Measurements from ENCODE around the gene GLIS1.
A peak's percentile ranks its signal among the peaks of the same experiment; 100 is the strongest.

GLIS1 gene

DNA sequence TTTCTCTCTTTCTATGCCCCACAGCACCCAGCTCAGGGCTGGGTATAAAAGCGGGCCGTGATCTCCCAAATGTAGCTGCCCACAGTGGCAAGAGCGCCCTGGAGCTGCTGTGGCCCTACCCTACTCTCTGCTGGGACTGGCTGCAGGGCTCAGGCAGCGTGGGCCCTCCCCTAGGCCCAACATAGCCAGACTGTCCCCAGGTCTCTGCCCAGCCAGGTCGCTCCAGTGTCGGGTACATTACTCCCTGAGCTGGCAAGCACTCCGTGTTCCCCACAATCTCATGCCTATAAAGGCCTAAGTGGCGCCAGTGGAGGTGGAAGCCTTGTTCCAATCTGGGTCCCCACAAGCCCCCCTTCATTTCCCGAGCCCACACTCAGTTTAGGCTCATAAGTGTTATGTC lies 66.2 kb downstream of the GLIS1 start:
- no peak for DNase-seq

DNA sequence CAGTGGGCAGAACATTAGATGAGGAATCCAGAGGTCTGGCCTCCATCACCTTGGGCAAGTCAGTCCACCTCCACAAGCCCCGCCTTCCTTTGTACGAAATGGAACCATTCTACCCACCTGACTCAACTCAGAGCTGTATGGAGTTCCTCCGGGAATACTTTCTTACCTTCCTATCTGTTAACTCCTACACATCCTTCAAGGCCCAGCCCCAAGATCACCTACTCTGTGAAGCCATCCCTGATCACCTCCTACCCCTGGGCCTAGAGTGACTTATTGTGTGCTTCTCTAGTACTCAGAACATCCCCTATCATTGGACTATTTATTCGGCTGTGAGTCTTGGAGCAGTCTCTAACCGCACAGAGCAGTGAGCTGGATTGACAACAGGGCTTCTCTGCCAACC lies 66.7 kb downstream of the GLIS1 start:
- no peak for DNase-seq

DNA sequence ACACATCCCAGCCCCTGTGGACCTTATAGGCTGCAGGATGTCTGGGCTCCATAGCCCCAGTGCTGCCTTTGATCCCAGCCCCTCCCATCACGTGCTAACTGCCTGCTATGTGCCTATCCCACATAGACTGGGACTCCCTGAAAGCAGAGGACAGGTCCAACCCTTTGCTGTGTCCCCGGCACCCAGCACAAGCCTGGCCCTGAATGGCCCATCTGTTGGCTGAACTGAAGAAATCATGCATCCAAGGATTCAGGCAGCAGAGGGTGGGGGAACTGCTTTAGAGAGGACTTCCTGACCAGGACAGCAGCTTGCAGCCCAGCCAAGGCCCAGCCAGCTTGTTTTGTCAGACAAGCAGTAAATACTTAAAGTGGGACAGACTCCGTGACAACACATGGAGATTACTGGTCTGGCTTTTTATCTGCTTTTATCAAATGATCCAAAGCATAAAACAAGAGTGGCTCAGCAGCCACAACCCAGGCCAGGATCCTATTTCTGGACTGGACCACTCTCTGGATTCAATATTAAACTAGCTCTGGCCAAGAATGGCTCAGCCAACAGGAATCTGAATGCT lies 69.3 kb downstream of the GLIS1 start:
- DNase-seq: peak; percentile 35

DNA sequence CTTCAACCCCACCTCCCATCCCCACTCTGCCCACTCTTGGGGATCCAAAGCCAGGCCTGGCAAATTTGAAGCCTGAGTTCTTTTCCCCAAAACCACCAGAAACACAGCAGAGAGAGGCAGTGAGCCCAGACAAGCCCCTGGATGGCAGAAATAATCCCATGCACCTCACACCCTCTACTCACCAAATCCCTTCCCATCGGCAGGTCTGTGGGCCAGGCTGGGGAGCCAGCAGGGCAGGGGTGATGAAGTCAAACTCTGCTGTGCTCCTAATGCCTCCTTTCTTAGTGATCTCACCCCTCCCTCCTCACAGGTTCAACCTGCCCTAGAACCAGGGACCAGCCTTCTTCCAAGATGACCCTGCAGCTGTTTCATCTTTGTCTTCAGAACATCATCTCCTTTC lies 72.4 kb downstream of the GLIS1 start:
- DNase-seq: no peak

DNA sequence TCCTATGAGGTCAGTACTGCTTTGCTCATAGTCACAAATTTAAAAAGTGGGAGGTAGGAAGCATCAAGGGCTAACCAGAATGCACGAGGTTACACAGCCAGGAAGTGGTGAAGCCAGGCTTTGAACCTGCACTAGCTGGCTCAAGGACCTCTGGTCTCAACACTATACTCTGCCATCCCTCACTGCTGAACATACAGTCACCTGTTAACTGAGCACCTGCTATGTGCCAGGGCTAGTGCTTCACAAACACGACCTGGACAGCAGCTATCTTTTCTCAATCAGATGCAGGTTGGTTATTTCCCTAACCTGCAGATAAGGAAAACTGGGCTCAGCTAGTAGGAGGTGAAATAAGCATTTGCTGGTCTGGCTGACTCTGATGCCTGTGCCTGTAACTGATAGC lies 73.0 kb downstream of the GLIS1 start:
- DNase-seq: no peak

DNA sequence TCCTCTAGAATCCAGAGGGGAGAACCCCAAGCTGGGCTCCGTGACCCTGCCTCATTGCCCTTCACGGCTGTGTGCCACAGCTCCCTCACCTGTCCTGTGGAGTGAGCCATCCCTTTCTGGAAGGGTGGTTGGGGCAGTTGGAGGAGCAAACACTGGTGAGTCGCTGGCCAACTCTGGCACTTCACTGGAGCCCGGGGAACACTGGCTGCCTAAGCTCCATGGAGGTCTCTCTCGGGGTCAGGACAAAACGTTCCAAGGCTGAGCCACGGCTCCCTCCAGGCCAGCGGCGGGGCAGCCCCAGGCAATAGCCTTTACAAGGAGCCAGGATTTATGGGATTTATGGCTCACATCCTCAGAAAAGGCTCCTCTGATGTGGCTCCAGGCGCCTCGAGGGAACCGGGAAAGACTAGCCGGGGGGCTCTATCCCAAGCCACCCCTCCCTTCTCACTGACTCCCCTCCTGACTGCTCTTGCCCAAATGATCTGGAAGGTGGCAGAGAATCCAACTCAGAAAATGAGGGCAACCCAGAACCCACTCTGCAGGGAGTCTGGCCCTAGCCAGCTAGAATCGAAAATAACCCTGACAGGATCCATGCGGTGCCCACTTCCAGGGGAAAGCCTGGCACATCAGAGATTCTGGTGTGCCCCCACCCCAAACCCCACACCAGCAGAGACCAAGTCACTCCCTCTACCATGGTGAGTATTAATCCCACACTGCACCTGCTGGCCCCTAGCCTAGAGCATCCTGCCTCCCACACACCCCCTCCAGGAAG lies 75.2 kb downstream of the GLIS1 start:
- DNase-seq: no peak

DNA sequence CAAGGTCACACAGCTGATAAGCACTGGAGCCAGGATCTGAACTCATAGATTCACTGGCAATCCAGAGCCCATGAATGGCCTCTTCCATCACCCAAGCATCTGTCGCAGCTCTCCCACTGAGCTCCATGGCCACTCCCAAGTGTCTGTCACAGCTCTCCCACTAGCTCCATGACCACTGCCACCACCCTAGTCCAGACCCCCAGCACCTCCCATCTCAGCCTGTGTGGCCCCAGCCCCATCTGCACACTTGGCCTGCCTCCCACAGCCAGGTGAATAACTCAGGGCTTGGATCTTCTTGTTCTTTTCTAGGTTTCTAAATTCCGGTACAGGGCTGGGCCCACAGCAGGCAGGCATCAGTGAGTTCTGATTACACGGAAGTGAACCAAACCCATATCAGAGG lies 76.0 kb downstream of the GLIS1 start:
- no peak for DNase-seq

DNA sequence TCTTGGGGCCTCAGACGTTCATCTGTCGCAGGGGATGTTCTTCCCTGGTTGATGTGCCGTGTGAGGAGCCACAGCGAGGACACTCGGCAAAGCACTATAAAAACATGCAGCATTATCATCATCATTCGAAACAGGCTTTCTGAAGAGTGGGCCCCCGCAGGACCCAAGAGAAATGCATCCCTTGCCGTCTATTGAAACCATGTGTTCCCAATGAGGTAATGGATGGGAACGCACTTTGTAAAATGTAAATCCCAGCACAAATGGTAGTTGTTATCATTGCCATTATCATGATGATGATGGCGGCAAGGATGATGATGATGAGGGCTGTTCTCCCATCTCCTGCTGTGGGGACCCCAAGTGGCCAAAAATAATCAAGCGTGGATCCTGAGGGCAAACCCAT lies 76.8 kb downstream of the GLIS1 start:
- DNase-seq: no peak

DNA sequence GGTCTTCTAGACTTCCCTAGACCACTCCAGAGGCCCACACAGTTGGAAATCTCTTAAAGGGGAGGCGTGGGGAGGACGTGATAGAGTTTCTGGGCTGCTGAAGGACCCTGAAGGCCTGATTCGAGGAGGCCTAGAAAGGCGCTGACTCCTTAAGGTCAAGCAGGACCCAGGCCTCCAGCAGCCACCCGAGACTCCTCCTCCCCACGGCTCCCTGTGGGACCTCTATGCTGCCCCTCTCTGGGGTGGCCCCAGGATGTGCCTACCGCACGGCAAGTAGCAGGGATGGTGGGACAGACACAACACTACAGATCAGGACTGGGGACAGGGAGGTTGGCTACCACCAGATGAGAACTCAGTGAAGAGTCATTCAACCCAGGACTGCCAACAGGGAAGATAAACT lies 77.5 kb downstream of the GLIS1 start:
- no peak for DNase-seq

DNA sequence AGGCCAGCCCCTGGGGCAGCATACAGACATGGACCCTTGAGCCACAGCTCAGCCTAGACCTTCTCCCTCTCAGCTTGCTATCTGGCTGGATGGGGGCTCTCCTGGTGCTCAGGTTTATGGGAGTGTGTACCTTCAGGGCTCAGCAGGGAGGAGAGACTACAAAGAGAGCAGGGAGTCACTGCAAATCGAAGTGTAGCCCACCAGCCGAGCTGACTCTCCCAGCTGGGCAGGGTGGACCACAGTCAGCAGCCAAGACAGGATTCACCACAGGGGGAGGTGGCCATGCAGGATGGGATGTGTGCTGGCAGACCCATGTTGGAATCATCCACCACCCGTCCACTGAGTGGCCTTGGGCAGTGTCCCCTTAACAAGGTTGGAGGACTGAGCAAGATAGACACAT lies 78.3 kb downstream of the GLIS1 start:
- no peak for DNase-seq

DNA sequence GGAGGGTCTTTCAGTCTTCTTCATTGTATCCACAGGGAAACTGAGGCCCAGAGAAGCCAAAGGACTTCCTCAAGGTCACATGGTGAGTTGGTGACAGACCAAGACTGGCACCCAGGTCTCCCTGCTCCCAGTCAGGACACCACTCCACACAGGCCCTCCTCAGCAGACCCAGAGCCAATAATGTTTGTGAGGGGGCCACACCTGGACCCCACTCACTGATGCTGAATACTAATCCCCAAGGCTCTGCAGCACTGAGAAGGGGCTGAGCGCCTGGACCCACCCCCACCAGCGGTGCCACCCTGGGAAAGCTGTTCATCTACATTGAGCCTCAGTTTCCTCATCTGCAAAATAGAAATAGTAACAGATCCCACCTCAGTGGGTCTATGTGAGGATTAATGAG lies 79.5 kb downstream of the GLIS1 start:
- DNase-seq: no peak

DNA sequence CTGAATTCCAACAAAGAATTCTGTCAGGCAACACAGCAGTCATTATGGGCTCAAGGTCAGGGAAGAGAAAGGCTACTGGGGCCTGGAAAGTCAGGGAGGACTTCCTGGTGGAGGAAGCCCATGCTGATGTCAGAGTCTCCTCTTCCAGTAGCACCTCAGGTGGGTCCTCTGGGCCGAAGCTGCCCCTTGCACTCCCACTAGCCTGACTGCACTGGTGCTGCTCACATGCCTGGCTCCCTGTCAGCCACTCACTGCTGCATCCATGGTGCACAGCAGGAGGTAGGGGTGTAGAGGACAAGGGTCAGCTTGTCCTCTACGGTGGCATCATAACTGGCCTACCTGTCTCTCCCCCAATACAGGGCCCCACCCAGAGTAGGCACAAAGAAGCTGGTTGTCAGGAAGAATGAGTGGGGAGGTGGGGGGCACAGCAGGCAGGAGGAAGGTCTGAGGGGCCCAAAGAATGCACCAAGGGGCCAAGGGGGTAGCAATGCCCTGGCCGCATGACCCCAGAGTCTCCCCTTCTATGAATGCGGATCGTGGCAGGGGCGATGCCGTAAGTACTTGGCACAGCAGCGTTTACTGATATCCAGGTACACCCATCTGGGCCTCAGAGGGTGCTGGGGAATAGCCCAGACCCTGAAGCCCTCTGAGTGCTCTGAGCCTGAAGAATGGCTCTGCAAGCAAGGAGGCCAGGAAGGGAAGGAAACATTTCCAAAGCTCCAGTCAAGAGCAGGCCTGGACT lies 80.3 kb downstream of the GLIS1 start:
- DNase-seq: no peak

DNA sequence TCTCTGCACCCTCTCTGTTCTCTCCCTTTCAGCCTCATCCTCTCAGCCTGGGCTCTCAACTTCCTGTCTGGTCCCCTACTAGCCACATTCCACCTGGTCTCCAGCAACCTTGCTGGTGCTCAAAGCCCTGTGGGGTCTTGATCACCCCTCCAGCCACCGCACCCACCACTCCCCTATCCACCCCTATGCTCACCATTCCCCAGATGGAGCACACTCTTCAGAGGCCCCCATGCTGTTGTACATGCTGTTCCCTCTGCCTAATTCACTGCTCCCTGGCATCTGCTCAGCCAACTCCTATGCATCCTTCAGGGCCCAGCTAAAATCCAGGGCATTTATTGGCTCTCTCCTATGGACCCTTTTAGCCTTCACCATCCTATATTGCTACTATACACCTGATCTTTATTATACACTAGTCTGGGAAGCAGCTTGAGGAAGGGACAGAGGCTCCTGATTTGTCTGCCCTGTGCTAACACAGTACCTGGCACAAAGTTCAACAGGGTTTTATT lies 81.0 kb downstream of the GLIS1 start:
- DNase-seq: no peak

DNA sequence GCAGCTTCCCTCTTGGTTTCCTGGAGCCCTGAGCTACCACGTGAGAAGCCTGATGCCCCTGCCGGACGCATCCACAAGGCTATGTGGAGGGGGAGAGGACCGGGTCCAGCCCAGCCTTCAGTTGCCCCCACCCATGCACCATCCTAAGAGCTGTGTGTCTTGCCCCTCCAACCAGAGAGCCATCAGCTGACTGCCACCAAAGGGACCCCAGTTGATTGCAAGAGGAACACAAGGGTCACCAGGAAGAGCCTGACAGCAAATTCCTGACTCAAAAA lies 81.5 kb downstream of the GLIS1 start:
- no peak for DNase-seq

DNA sequence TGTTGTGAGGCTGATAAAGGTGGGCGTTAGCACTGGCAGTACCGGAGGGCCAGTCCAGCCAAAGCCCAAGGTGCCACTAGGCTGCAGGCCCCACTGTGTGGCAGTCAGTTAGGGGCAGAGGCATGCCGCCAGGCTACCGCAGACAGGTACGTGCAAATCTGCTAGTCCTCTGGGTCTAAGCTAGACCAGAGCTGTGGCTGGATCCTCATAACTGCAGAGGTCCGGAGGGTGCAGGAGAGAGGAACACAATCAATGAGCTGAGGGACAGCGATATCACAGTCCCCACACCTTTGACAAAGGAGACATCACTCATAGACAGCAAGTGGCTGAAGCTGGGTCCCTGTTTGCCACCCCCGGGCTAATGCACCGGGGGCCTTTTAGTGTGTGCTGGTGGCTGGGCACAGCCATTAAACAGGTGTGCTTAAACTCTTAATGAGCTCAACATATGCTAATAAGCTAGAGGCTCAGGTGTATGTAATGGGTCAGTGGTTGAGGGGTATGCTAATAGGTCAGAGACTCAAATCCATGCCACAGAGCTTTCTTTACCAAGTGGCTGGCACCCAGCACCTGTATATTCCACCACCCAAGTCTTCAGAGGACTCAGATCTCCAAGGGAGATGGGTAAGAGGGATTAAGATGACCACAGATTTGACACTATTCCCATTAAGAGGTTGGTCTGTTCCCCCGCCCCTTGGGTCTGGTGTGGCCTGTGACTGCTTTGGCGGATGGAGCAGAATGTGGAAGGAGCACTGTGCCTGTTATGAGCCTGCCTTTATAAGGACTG lies 82.0 kb downstream of the GLIS1 start:
- DNase-seq: no peak

DNA sequence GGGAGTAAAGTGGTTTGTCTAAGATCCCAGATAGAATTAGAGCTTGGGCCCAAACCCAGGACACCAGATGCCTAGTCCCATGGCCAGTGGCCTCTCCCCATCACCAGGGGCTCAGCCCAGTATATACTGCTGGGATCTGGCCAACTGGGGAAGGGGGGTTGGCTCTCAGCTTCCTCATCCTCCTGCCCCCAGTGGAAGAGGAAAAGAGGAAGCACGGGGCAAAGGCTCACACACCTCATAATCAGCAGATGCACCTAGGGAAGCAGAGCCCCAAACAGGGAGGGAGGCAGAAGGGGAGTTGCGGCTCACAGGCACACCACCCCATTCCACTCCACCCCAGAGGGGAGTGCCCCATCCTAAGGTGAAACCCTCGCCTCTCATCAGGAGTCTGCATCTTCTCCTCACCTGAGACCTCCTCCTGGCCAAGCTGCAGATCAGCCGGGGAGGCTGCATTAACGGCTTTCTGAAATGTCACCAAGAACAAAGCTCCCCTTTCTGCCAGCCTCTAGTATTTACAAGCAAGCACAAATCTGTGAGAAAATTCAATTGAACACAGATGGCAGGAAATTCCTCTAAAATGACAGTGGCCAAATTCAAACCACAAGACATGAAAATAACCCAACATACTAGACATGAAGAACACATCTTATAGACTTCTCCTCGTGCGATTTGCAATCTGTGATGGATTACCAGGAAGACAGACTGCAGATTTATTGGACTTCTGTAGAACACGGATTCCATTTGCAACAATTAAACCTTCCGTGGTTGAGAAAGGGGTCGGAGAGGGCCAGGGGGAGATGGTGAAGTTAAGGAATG lies 82.8 kb downstream of the GLIS1 start:
- DNase-seq: no peak

DNA sequence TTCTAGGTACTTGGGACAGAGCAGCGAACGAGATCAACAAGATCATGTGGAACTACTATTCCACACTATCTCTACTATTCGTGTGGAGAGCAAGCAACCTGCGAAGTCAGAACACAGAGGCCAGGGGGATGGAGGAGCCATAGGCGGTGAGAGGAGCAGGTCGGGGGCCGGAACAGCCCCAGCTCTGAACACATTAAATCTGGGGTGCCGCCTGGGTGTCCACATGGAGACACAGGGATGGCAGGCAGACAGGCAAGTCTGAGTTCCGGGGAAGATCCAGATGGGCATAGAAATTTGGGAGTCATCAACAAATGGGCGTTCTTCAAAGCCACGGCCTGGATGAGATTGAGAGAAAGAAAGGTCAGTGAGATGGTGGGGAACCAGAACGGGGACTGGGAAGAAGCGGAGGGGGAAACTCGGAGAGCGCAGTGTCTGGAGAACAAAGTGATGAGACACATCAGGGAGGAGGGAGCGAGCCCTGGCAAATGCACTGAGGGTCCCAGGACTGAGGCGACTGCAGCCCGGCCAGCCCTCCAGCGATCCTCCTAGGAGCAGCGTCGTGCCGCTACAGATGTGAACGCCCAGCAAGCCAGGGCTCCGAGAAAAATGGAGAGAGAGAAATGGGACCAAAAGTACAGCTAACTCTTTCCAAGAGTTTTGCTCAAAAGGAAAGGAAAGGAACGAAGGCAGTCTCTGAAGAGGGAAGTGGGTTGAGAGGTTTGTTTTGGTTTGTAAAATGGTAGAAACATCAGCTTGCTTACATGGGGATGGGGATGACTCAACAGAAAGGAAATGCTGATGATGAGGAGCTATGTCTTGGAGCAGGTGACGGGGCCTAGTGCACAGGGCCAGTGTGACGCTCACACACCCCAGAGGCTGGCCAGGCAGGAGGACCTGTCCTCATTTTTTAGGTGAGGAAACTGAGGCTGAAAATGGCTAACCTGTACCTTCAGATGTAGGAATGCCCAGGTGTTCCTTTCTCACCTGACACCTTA lies 84.5 kb downstream of the GLIS1 start:
- DNase-seq: no peak

DNA sequence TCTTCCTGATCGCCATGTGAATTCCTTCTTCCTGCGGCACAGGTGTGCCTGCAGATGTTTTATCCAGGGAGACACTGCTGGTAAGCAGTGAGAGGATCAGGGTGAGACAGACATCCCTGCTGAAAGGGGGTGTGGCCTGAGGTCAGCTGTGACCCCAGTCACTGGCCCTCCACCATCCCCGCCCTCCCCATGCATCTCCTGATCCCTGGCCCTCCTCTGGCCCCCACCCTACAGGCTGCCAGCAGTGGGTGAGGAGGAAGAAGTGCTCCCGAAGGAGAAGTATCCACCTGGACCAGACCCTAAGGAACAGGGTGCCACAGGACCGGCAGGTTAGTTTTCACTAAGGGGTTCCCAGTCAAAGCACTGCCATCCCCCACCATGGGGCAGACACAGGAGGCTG lies 85.3 kb downstream of the GLIS1 start:
- no peak for DNase-seq

DNA sequence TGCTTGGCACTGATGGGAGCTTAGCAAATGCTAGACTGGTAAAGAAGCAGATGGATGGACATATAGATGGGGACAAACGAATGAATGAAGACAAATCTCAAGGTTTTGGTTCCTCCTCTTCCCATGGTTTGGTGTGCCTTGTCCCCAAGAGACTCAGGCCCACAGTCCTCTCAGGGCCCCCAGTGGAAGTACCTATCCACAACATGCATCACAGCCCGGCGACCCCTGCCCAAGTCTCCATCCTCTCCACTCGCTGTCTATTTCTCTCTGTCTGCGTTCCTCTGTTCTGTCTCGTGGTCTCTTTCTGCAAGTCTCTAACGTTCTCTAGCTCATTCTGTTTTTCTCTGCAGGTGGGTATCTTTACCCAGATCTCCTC lies 85.8 kb downstream of the GLIS1 start:
- DNase-seq: no peak

DNA sequence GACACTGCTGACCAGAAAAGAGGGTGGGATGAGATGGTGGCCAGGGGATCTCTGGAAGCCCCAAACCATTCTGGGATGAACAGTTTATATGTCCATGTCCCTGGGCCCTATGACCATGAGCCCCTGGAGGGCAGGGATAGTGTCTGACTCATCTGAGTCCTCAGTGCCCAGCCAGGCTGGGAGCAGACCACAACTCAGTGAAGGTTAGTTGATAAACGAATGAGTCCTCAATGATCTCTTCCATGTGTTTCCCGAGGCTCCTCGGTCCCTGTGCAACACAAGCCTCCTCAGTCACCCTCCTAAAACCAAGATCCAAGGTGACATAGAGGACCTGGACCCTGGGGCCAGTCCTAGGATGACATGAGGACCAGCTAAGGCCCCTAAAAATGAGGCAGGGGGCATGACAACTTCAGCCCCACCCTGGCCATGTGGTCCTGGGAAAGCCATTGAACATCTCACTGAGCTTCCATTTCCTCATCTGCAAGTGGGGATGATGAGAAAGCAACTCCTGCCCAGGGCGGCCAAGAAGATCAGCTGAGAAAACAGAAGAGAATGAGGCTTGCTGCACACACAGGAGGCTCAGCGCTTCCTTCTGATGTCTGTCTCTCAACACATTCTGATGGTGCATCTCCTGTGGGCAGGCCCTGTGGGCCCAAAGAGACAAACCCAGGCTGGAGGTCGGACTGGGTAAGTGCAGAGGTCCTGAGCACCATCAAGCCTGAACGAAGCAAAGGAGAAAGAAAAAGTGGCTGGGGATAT lies 86.3 kb downstream of the GLIS1 start:
- DNase-seq: no peak

DNA sequence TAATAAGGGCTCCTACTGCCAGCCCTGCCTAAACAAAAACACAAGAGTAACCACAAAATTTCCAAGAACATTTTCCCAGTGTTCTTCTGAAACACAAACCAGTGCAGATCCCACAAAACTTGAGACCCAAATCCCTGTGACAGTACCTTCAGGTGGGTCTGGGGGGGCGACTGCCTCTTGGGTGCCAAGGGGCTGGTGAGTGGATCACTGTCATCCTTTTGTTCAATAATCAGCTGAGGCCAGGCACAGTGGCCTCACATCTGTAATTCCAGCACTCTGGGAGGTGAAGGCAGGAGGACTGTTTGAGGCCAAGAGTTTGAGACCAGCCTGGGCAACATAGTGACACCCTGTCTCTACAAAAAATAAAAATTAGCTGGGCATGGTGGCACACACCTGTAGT lies 87.6 kb downstream of the GLIS1 start:
- DNase-seq: no peak

Data from NCI-H446 treated with DMSO at 0.1 percent for 48 hours (cell line).